IPS-18a (cell line): ENCODE measurements around the gene MAPK8IP2.

Source experiments
- H3K27ac ChIP-seq: one replicate; pipeline ENCODE4 v1.5.1; 2013; ENCODE audit warnings: low read length
- H3K27me3 ChIP-seq: one replicate; pipeline ENCODE4 v1.6.1; 2013; ENCODE audit warnings: mild to moderate bottlenecking, low read length; ENCODE audit not compliant: control insufficient read depth, insufficient read depth
- H3K36me3 ChIP-seq: one replicate; pipeline ENCODE4 v1.6.1; 2013; ENCODE audit warnings: low read depth, low read length; ENCODE audit not compliant: control insufficient read depth
- H3K4me1 ChIP-seq: one replicate; pipeline ENCODE4 v1.6.1; 2013; ENCODE audit warnings: low read depth, low read length; ENCODE audit not compliant: control insufficient read depth
- H3K4me3 ChIP-seq: one replicate; pipeline ENCODE4 v1.5.1; 2013; ENCODE audit warnings: low read length
- H3K9ac ChIP-seq: one replicate; pipeline ENCODE4 v1.6.1; 2013; ENCODE audit warnings: mild to moderate bottlenecking, low read length, moderate library complexity
- H3K9me3 ChIP-seq: one replicate; pipeline ENCODE4 v1.6.1; 2013; ENCODE audit warnings: low read depth, low read length; ENCODE audit not compliant: control insufficient read depth

MAPK8IP2 gene

DNA sequence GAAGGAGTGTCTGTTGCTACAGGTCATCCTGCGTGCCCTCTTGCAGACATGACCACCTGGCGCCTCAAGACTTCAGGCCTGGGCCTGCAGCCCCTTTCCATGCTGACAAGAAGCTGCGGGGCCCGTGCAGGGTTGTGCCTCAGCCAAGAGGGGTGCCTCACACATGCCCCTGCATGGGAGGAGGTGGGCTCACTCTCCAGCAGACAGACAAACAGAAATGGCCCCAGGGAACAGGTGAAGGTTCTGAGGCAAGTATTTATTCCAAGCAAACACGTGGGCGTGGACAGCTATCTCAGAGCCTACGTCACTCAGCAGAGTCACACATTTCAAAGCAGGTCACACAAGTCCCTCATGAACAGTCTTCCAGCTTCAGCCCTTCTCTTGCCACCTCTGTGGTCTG, 32.0 kb upstream of the MAPK8IP2 start:
- Histone ChIP-seq H3K27me3 (peaks cover 10% of the 10 kb centered on the region), H3K36me3 (peaks cover 42% of the 10 kb centered on the region), H3K4me1 (no peaks in the 10 kb centered on the region), H3K9me3 (no peaks in the 10 kb centered on the region), H3K9ac (no peak overlapping the region), H3K27ac (no peak overlapping the region), H3K4me3 (no peak overlapping the region)

DNA sequence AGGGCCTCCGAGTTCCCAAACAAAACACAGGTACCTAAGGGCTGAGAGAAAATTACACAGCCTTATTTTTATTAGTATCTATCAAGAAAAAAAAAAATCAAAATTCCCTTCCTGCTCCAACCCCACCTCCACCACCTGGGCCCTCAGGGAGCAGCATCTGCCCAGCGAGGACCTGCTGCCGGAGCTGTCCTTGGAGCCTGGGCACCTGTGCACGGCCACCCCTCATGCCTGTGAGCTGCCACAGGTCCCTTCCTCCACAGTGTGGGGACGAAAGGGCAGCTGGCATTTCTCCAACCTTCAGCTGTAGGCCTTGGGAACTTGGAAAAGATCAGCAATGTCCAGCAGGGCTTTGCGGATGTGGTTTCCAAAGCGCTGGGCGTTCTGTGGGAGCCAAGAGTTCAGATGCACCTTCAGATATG, 31.5 kb upstream of the MAPK8IP2 start:
- Histone ChIP-seq H3K36me3 (peaks cover 44% of the 10 kb centered on the region), H3K27me3 (peaks cover 6% of the 10 kb centered on the region), H3K9me3 (no peaks in the 10 kb centered on the region), H3K4me1 (no peaks in the 10 kb centered on the region), H3K9ac (no peak overlapping the region), H3K27ac (no peak overlapping the region), H3K4me3 (no peak overlapping the region)

DNA sequence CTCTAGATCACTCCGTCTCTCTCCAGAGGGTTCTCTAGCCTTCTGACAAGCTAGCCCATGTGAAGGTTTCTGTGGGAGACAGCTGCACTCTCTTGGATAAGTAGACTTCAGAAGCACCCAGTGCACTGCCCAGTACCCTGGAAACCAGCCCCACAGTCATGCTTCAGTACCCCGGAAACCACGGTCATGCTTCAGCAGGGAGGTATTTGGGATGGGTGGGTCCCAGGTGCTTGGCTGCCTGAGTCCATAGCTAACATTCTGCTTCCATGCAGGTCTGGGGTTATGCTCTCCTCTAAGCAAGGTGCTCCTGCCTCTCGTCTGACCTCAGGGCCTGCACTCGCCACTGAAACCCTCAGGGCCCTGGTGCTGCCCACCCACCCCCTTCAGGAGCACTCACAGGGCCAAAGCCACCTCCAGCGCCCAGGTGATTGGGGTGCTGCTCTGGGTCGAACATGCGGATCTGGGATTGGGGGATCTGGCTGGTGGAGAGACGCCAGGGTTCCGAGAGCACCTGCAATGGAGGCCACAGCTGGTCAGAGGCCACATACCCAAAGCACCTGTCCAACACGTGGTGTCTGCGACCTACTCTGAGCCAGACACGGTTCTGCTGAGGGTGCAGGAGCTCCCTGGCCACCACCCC, 30.6 kb upstream of the MAPK8IP2 start:
- H3K4me3 ChIP-seq = no peak overlapping the region
- H3K27ac ChIP-seq = no peak overlapping the region
- H3K4me1 ChIP-seq = no peaks in the 10 kb centered on the region
- no peak overlapping the region for H3K9ac ChIP-seq
- H3K27me3 ChIP-seq = no peaks in the 10 kb centered on the region
- H3K36me3 ChIP-seq = peaks cover 46% of the 10 kb centered on the region
- H3K9me3 ChIP-seq = no peaks in the 10 kb centered on the region

DNA sequence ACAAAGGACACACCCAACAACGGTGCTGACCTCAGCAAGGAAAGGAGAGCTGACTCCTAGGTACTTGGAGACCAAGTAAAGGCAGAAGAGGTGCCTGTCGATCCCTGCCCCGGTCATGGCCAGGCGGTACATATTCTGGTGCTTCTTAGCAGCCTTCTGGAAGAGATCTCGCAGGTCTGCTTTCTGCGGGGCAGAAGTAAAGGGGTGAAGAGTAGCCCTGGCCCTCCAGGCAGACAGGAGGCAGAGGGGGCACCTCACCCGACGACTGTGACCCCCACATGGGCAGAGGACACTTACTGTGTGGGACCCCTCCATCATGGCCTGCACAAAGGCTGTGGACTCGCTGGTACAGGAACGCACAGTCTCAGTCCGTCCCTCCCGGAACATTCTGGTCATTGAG, 29.7 kb upstream of the MAPK8IP2 start:
- Histone ChIP-seq H3K27ac (no peak overlapping the region), H3K36me3 (peaks cover 46% of the 10 kb centered on the region), H3K9ac (no peak overlapping the region), H3K27me3 (no peaks in the 10 kb centered on the region), H3K9me3 (no peaks in the 10 kb centered on the region), H3K4me1 (no peaks in the 10 kb centered on the region), H3K4me3 (no peak overlapping the region)

DNA sequence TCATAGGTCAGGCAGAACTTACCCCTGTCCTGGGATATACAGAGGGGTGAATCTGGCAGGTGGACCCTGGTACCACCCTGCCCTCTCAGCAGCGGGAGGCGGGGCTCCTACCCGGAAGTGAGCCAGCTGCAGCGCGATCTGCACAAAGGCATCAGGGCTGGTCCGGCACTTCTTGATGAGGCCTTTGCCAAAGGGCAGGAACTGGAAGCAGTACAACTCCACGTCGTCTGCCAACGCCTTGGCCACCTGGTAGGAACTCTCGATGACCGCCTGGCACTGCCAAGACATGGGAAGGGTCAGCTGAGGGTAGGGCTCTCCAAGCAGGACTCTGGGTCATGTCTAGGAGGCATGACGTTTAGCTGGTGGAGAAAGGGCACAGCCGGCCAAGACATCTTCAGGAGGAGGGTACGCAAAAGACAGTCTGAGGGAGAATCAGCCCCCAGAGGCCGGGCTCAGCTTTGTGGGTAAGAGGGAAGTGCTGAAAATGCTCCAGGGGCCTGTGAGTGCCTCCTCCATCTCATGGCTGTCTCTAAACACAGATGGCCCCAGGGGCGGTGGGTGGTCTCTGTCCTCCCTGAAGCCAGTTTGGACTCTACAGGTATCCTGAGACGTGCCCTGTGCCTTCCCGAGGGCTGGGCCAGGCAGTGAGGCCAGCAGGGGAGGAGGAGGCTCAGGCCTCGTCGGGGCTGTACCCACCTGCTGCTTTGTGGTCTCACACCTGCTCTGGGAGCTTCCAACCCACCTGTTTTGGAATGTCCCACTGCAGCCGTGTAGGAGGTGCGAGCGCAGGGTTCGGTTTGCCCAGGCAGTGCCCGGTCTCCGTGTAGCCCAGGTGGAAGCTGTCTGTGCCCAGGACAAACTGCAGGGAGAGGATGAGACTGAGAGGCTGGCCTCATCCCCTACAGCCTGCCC, 29.1 kb upstream of the MAPK8IP2 start:
- Histone ChIP-seq H3K27me3 (no peaks in the 10 kb centered on the region), H3K9me3 (no peaks in the 10 kb centered on the region), H3K27ac (no peak overlapping the region), H3K9ac (no peak overlapping the region), H3K4me3 (no peak overlapping the region), H3K4me1 (no peaks in the 10 kb centered on the region), H3K36me3 (peaks cover 46% of the 10 kb centered on the region)

DNA sequence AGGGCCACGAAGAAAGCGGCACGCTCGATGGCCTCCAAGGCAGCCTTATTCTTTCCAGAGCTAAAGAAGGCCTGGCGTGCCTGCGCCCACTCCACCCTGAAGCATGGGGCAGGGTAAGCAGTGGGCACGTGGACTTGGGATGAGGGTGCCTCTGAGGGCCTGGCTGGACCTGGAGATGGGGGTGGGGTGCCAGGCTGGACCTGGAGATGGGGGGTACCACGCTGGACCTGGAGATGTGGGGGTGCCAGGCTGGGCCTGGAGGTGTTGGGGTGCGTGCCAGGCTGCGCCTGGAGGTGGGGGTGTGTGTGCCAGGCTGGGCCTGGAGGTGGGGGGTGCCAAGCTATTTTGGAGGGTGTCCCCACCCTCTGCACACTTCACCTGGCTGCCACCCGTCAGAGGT, 27.6 kb upstream of the MAPK8IP2 start:
- Histone ChIP-seq H3K4me1 (no peaks in the 10 kb centered on the region), H3K9ac (no peak overlapping the region), H3K36me3 (peaks cover 42% of the 10 kb centered on the region)

DNA sequence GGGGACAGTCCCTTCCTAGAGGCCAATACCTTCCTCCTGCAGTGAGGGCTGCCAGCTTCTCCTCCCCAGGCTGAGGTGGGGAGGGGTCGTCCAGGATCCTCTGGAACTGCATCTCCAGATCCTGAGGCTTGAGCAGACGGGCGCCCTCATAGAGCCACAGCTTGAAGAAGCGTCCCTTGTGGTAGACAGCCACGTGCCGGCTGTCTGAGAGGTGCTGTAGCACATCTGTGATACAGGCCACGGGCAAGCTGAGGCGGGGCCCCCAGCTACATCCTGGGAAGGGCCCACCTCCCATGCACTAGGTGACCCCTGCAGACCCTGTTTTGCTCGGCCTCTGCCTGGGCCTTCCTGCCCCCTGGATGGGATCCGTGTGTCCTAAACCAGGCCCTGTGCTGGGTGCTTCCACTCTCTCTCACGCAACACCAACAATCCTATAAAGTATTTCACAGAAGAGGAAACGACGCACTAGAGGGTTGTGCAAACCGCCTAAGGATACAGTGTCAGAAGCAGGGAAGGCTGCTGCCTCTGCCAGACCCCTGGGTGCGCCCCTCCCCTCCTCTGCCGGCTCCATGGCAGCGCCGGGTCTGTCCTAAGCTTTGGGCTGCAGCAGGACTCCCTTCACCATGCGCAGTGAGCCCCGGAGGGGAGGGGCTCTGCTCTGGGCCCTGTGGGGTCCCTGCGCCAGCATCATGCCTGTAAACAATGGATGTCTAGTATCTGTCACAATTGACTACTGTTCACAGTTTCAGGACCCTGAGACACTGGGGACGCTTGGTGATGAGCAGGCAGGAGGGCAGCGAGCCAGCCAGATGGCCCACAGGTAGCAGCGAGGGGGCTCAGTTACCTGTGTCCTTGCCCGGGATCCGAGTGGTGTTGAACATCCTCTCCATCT, 26.9 kb upstream of the MAPK8IP2 start:
- H3K4me1 ChIP-seq = no peaks in the 10 kb centered on the region
- H3K4me3 ChIP-seq = no peak overlapping the region
- H3K27me3 ChIP-seq = no peaks in the 10 kb centered on the region
- no peaks in the 10 kb centered on the region for H3K9me3 ChIP-seq
- no peak overlapping the region for H3K27ac ChIP-seq
- H3K36me3 ChIP-seq = peaks cover 39% of the 10 kb centered on the region
- H3K9ac ChIP-seq = no peak overlapping the region

More for the DNA sequence above, 27.6 kb upstream of the MAPK8IP2 start:
- Histone ChIP-seq H3K4me3 (no peak overlapping the region), H3K27me3 (no peaks in the 10 kb centered on the region), H3K9me3 (no peaks in the 10 kb centered on the region), H3K27ac (no peak overlapping the region)

DNA sequence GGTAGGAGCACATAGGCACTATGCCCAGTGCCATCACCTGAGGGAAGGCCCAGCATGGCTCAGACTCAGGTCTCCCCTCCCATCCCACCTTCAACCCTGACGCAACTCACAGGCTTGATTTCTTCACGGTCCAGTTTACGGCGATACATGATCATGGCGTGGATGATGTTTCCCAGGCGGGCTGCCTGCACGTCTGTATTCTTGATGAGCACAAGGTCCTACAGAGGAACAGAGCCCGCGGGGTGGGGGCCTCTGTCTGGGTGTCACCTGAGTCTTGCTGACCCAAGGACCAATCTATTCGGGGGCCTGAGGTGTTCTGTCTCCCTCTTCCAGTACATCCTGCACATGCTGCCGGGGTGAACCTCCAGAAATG, 26.2 kb upstream of the MAPK8IP2 start:
- H3K36me3 ChIP-seq = peaks cover 36% of the 10 kb centered on the region
- no peaks in the 10 kb centered on the region for H3K9me3 ChIP-seq
- no peak overlapping the region for H3K9ac ChIP-seq
- H3K4me1 ChIP-seq = no peaks in the 10 kb centered on the region
- H3K4me3 ChIP-seq = no peak overlapping the region
- no peak overlapping the region for H3K27ac ChIP-seq
- H3K27me3 ChIP-seq = no peaks in the 10 kb centered on the region

DNA sequence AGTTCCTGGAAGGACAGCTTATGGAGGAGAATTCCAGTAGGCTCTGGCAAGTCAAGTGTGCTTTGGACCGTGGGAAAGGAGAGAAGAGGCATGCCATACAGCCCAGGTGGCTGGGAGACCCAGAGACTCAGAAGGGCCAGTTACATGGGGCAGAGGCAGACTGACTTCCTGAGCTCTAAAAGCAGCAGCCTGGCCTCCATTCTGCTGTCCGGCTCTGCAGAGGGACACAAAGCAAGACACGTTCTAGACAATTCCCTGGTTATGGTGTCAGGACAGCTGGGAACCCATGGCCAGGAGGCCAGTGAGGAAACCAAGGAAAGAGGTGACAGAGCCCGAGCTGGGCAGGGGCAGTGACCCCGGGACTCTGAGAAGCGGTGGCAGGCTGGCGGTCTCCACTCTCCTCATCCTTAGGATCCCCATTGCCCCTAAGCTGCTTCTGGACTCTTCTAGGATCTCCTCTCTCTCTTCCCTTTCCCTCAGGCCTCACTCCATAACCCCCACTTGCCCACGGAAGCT, 25.1 kb upstream of the MAPK8IP2 start:
- no peaks in the 10 kb centered on the region for H3K9me3 ChIP-seq
- no peak overlapping the region for H3K27ac ChIP-seq
- no peaks in the 10 kb centered on the region for H3K4me1 ChIP-seq
- no peak overlapping the region for H3K4me3 ChIP-seq
- H3K27me3 ChIP-seq = no peaks in the 10 kb centered on the region
- H3K9ac ChIP-seq = no peak overlapping the region
- H3K36me3 ChIP-seq = peaks cover 29% of the 10 kb centered on the region

DNA sequence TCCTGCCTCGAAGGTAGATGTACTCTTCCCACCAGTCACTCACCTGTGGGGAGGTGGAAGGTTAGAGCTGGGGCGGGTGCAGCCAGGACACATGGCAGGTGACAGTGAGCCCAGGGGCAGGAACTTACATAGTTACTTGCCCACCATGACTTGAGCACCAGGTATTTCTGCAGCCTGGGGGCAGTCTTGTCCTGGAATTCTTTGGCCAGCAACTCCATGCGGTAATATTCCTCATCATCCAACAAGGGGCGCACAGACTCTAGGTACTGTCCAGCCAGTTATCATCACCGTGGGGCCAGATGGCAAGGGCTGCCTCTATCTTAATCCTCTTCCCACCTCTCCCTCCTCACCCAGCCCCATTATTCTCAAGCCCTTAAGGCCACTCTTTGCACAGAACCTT, 24.5 kb upstream of the MAPK8IP2 start:
- no peak overlapping the region for H3K4me3 ChIP-seq
- H3K27ac ChIP-seq = no peak overlapping the region
- H3K9ac ChIP-seq = no peak overlapping the region
- peaks cover 24% of the 10 kb centered on the region for H3K36me3 ChIP-seq
- H3K9me3 ChIP-seq = no peaks in the 10 kb centered on the region
- no peaks in the 10 kb centered on the region for H3K27me3 ChIP-seq
- no peaks in the 10 kb centered on the region for H3K4me1 ChIP-seq
